NCI-H1092 treated with DMSO at 0.1 percent for 48 hours (cell line): Measurements from ENCODE around the gene LITAFD.

ENCODE experiments used
- DNase-seq: peaks from one replicate; lab custom pipeline; 2025; lab: John Stamatoyannopoulos, UW

LITAFD gene

DNA sequence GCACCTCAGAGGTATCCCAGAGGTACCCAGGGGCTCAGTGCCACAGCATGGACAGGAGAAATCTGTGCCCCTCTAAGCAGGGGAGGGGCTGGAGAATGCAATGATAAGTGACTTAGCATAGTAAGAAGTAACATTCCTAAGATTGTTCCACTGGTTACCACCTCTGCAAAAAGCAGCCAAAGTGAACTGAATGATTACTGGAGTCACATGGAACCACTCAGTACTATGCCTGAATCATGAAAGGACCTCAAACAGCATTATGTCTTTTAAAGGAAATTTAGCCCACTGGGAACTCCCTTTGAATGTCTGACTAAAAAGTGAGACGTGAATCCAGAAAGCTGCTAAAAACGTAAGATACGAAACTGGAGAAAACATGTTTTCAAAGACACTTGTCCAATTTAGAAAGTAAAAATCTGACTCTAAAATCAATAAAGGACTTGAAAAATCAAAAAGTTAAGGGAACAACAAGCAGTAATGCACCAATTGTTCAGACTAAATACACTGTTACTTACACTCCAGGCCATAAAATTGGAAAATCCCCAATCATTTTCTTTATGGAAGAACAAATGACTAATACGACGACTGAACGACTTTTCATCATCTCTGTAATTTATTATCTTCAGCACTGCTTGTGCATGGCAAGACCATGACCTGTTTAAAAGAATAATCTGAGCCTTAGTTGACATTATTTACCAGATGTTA, 38.6 kb downstream of the LITAFD start:
- no peak for DNase-seq

DNA sequence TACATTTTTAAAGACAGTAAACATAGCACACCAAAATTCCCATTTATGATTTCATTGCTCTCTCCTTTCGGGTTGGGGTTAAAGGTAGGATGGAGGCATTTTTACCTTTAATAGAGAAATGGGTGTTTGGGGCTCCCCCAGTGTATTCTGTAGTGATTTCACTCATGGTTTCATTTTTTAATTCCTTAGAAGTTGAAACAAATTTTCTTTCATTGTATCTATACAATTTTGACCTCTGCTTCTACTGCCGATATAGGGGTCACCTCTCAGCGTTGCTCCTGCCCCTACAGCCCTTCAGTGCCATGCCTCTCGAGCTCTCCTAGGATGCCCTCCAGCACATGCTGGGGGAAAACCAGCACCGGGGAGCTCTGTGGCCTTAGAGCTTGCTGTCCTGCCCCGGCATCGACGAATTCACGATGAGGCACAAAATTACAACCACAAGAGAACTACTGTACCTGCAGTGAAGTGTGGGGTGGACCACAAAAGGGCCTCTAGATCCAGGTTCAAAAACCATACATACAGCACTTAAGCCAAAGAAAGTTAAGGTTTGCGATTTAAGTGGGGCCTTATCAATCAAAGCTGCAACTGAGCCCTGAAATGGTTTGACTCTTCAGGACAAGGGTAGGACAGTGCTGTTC, 39.3 kb downstream of the LITAFD start:
- no peak for DNase-seq

GRCh38 chr16:8923199-8923598, 41.0 kb downstream of the LITAFD start:
- no peak for DNase-seq

DNA sequence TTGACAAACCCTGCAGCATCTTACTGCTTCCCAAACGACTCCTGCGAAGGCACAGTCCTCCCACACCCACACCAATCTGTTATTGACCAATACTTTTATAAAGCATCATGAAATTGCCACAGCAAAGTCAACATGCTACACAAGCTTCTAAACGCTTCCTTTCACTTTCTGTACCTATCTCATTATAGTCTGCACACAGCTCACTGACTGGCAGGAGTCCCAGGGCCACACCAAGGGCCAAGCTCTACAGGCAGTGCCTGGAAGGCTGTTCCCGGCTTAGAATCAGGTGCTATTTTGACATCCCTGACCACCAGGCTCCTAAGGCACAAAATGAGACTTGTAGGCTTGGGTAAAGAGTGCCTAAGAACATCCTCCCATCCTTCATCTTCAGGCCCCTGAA, 42.1 kb downstream of the LITAFD start:
- no peak for DNase-seq

DNA sequence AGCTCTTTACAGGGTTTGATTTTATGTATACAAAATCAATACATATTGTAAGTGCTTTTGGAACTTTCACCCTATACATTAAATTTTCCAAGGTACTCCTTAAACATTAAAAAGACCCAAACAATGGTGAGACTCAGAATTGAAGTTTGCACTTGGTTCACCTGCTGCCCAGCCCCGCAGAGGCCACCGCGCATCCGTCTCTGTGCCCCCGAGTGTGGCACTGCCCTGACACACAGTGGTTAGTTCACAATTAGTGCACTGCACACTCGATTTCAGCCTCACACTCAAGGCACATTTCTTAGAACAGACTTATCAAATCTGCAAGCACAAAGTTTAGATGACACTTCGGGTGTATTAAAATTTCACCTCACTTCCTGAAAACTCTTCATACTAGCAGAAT, 43.3 kb downstream of the LITAFD start:
- DNase-seq = no peak

DNA sequence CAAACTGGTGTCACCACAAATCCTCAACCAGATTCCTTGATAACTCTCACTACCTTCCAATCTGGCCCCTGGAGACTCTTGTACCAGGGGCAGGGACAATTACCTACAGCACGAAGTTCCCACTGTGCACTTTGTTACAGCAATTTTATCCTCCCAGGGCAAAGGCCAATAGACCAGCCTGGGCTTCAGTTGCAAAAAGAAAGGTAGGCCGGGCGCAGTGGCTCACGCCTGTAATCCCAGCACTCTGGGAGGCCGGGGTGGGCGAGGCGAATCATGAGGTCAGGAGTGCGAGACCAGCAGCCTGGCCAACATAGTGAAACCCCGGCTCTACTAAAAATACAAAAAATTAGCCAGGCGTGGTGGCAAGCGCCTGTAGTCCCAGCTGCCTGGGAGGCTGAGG, 44.7 kb downstream of the LITAFD start:
- DNase-seq = no peak

GRCh38 chr16:8928467-8928957, 46.4 kb downstream of the LITAFD start:
- no peak for DNase-seq

GRCh38 chr16:8929086-8929748, 47.1 kb downstream of the LITAFD start:
- DNase-seq = no peak

DNA sequence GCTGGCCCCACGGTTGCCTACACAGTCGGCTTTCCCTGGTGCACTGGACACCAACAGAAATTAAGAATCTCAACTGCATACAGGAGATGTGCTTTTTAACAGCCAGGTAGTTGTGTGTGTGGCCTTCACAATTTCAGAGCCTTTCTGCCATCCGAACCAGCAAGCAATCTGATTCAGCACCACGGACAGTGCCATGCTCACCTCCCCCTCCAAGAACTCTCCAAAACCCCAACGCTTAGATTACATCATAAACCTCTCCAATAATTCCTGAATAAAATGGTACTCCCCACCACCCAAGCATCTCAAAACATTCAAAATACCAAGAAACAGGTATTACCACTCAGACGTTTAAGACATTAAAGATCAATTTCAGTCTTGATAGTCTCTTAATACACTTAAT, 49.7 kb downstream of the LITAFD start:
- no peak for DNase-seq

- DNase-seq = no peak
These were observed 52.5 kb downstream of the LITAFD start for GRCh38 chr16:8934601-8935000.
